Lower lobe of right lung (tissue), 2 donors: Measurements from ENCODE around the gene SLC44A5. TPM values are rescaled to one million over a fixed set of nuclear protein-coding genes. Genes with fewer than 3 reads are reported as not detected.
"Not testable (repeated sequence)": the region's sequence is repeated elsewhere in the genome, so short reads cannot be mapped to it uniquely, and the experiment has no call there.

Experiments
- ATAC-seq, 2 donors: fragments of 200-7000 bp; cut with Tn5 transposase; one replicate each; pipeline ENCODE4 v1.9.1; 2020 to 2022; ENCODE audit warnings: mild to moderate bottlenecking in 2 of 2, moderate library complexity in 2 of 2
- DNase-seq: peaks from one replicate; pipeline ENCODE4 v3.0.0-alpha.2; 2020
- H3K27ac ChIP-seq: fragments of 200-600 bp; one replicate; pipeline ENCODE4 v1.8.0; 2022
- H3K27me3 ChIP-seq: fragments of 200-600 bp; one replicate; pipeline ENCODE4 v1.8.0; 2022; ENCODE audit warnings: low read depth
- H3K36me3 ChIP-seq: fragments of 200-600 bp; one replicate; pipeline ENCODE4 v1.8.0; 2022; ENCODE audit warnings: mild to moderate bottlenecking
- H3K4me1 ChIP-seq: fragments of 200-600 bp; one replicate; pipeline ENCODE4 v1.8.0; 2022
- H3K4me3 ChIP-seq: fragments of 200-600 bp; one replicate; pipeline ENCODE4 v1.8.0; 2022; ENCODE audit warnings: mild to moderate bottlenecking
- H3K9me3 ChIP-seq: fragments of 200-600 bp; one replicate; pipeline ENCODE4 v1.8.0; 2022
- intact Hi-C: fragments of 100-400 bp; cut with DNase I; formaldehyde crosslinking; loops from one replicate; pipeline ENCODE4 v1.11.0; 2022
- total RNA-seq: library from RNA; stranded (reverse); fragmentation: NEBNext Ultra II Directional; extraction: Animal tissue kit (Norgen Biotek cat#: 25700); gene quantifications from one replicate; pipeline ENCODE4 v1.2.1, GENCODE V29; 2021
- TF ChIP-seq, protein P1 (sequence below): fragments of 200-600 bp; IDR thresholded peaks from one replicate; pipeline ENCODE4 v1.8.0; 2022; ENCODE audit warnings: antibody characterized with exemption, mild to moderate bottlenecking
- donor health status: DM: no; HTN: yes; CAD: no; lungs with severe emphysema.

SLC44A5 gene
- total RNA-seq, 1 donor from 2014 or later = 0.47 TPM

- Histone ChIP-seq H3K9me3 (no peaks in the 10 kb centered on the region), H3K36me3 (no peaks in the 10 kb centered on the region), H3K27ac (no peak overlapping the region), H3K4me3 (no peak overlapping the region), H3K4me1 (no peaks in the 10 kb centered on the region), H3K27me3 (no peaks in the 10 kb centered on the region)
- DNase-seq = no peak
- TF ChIP-seq, protein P1, sequence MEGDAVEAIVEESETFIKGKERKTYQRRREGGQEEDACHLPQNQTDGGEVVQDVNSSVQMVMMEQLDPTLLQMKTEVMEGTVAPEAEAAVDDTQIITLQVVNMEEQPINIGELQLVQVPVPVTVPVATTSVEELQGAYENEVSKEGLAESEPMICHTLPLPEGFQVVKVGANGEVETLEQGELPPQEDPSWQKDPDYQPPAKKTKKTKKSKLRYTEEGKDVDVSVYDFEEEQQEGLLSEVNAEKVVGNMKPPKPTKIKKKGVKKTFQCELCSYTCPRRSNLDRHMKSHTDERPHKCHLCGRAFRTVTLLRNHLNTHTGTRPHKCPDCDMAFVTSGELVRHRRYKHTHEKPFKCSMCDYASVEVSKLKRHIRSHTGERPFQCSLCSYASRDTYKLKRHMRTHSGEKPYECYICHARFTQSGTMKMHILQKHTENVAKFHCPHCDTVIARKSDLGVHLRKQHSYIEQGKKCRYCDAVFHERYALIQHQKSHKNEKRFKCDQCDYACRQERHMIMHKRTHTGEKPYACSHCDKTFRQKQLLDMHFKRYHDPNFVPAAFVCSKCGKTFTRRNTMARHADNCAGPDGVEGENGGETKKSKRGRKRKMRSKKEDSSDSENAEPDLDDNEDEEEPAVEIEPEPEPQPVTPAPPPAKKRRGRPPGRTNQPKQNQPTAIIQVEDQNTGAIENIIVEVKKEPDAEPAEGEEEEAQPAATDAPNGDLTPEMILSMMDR = no peak
- intact Hi-C loops = no loop called here
- ATAC-seq = no peak
These were observed 337.8 kb downstream of the SLC44A5 start for GRCh38 chr1:75273110-75273509.

DNA sequence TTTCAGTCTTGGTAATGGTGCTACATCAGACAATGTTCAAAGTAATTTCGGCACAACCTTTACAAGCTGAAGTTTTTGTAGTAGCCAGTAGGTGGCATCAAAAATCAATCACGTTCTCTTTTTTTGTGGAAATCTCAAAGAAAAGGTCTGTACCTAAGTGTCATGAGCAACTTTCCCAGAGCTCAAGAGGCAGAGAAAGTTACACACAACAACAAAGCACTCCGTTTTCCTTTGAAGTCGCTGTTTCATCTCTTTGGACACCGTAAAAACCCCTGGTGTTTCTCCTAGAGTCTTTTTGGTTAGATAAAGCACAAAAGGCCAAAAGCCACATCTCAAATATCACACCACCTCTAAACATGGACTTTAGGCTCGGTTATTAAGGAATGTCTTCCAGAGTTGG is 345.1 kb downstream of the SLC44A5 start:
- intact Hi-C loops = no loop called here

GRCh38 chr1:75264112-75264511 is 346.8 kb downstream of the SLC44A5 start:
- H3K9me3 ChIP-seq = no peaks in the 10 kb centered on the region
- no peak overlapping the region for H3K27ac ChIP-seq
- no peak for ATAC-seq
- no peaks in the 10 kb centered on the region for H3K36me3 ChIP-seq
- H3K27me3 ChIP-seq = no peaks in the 10 kb centered on the region
- TF ChIP-seq, protein P1 = no peak
- H3K4me1 ChIP-seq = no peaks in the 10 kb centered on the region
- H3K4me3 ChIP-seq = no peak overlapping the region
- no peak for DNase-seq
- intact Hi-C loops = no loop called here

More for the DNA sequence above, 345.1 kb downstream of the SLC44A5 start:
- DNase-seq (no peak), ATAC-seq (peak in 1 of 2 donors; percentile 61)
- Histone ChIP-seq H3K4me1 (no peaks in the 10 kb centered on the region), H3K9me3 (no peaks in the 10 kb centered on the region), H3K27me3 (no peaks in the 10 kb centered on the region), H3K36me3 (no peaks in the 10 kb centered on the region), H3K4me3 (no peak overlapping the region), H3K27ac (no peak overlapping the region)
- TF ChIP-seq, protein P1 = peak; percentile 54

DNA sequence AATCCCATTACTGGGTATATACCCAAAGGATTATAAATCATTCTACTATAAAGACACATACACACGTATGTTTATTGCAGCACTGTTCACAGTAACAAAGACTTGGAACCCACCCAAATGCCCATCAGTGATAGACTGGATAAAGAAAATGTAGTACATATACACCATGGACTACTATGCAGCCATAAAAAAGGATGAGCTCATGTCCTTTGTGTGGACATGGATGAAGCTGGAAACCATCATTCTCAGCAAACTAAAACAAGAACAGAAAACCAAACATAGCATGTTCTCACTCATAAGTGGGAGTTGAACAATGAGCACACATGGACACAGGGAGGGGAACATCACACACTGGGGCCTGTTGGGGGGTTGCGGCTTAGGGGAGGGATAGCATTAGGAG is 347.3 kb downstream of the SLC44A5 start:
- intact Hi-C loops, DNase-seq, H3K27me3 ChIP-seq, H3K4me1 ChIP-seq, H3K36me3 ChIP-seq, H3K27ac ChIP-seq, H3K4me3 ChIP-seq, ATAC-seq, H3K9me3 ChIP-seq: not testable (repeated sequence)

DNA sequence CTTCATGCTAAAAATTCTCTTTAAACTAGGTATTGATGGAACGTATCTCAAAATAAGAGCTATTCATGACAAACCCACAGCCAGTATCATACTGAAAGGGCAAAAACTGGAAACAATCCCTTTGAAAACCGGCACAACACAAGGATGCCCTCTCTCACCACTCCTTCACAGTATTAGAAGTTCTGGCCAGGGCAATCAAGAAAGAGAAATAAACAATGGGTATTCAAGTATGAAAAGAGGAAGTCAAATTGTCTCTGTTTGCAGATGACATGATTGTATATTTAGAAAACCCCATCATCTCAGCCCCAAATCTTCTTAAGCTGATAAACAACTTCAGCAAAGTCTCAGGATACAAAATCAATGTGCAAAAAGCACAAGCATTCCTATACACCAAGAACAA is 349.0 kb downstream of the SLC44A5 start:
- intact Hi-C loops, H3K27me3 ChIP-seq, H3K4me1 ChIP-seq, H3K9me3 ChIP-seq, DNase-seq, H3K36me3 ChIP-seq, H3K4me3 ChIP-seq, ATAC-seq, H3K27ac ChIP-seq: not testable (repeated sequence)

- no peak for DNase-seq
- H3K36me3 ChIP-seq = no peaks in the 10 kb centered on the region
- intact Hi-C loops = no loop called here
- H3K4me1 ChIP-seq = no peaks in the 10 kb centered on the region
- H3K9me3 ChIP-seq = no peaks in the 10 kb centered on the region
- H3K4me3 ChIP-seq = no peak overlapping the region
- no peak overlapping the region for H3K27ac ChIP-seq
- TF ChIP-seq, protein P1 = no peak
- no peaks in the 10 kb centered on the region for H3K27me3 ChIP-seq
- ATAC-seq = no peak
These were observed 352.6 kb downstream of the SLC44A5 start for GRCh38 chr1:75258351-75258750.

DNA sequence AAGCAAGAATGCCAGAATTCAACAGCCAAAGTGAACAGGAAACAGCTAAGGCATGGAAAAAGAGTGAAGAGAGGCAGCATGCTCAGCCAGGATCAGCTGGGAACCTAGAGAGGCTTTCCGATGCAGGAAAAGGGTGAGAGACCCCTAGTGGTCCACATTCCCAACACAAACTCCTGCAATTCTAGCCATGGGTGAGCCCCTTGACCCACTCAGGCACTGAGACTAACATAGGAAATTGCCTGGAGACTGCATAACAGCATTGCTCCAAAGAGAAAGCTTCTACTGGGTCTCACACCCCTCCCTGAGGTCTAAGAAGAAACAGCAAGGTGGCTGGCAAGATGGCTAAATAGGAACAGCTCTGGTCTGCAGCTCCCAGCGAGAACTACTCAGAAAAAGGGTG is 353.5 kb downstream of the SLC44A5 start:
- Histone ChIP-seq H3K9me3 (no peaks in the 10 kb centered on the region), H3K4me3 (no peak overlapping the region), H3K27ac (no peak overlapping the region), H3K4me1 (no peaks in the 10 kb centered on the region), H3K36me3 (no peaks in the 10 kb centered on the region), H3K27me3 (no peaks in the 10 kb centered on the region)
- intact Hi-C loops = no loop called here
- DNase-seq = no peak
- TF ChIP-seq, protein P1 = no peak
- ATAC-seq = no peak

- DNase-seq, H3K4me1 ChIP-seq: not testable (repeated sequence)
These were observed 360.8 kb downstream of the SLC44A5 start for GRCh38 chr1:75250114-75250513.

More at GRCh38 chr1:75250114-75250513, 360.8 kb downstream of the SLC44A5 start:
- H3K36me3 ChIP-seq, H3K27me3 ChIP-seq, H3K4me3 ChIP-seq, ATAC-seq, H3K9me3 ChIP-seq, intact Hi-C loops, H3K27ac ChIP-seq: not testable (repeated sequence)
